ENCODE results near the gene RTP5.

DNA sequence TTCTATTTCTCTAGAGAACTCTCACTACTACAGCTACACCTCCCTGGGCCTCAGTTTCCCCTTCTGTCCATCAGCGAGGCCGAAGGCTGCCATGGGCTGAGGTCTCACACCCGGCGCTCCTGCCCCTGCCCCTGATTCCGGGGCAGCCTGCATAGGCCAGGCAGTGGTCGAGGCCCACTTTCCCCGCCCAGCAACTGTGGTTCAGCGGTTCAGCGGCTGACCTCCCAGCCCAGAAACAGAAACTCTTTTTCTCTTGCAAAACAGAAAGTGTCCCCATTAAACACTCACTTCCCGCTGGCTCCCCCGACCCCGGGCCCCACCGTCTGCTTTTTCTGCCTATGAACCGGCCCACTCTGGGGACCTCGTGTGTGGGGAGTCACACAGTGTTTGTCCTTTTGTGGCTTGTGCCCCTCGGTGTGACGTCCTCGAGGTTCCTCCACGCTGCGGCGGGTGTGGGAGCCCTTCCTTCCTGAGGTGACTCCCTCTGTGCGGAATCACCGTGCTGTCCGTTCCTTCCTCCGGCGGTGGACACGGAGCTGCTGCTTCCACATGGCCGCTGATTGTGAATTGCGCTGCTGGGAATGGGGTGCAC, 26.8 kb upstream of the RTP5 start:
- no peak for TF ChIP-seq CTCF (conservative IDR thresholded peaks at IDR 0.05 in 1 of 2, IDR thresholded peaks at IDR 0.05 in 1 of 2; ENCODE audit: low read depth in 1 of 2, low read length in 2 of 2)
- TF ChIP-seq EZH2 (IDR thresholded peaks at IDR 0.05; ENCODE audit: low read length, missing control alignments), result no peak

Data from fibroblast of lung (primary cell).